HG03460 (cell line): ENCODE data around the gene LRP2.
A peak's percentile ranks its signal among the peaks of the same experiment; 100 is the strongest.

Source experiments
- ATAC-seq: cut with Tn5 transposase; IDR thresholded peaks from one replicate; pipeline ENCODE4 v1.9.1; 2021; ENCODE audit not compliant: unreplicated experiment

The LRP2 gene

GRCh38 chr2:169131587-169132512 lies 230.5 kb downstream of the LRP2 start:
- ATAC-seq: no peak

- ATAC-seq: no peak
Observed at GRCh38 chr2:169129703-169130243, 232.6 kb downstream of the LRP2 start.

- ATAC-seq: no peak
Observed at GRCh38 chr2:169119851-169120250, 242.5 kb downstream of the LRP2 start.

GRCh38 chr2:169119123-169119760 lies 243.1 kb downstream of the LRP2 start:
- no peak for ATAC-seq

GRCh38 chr2:169118060-169118459 lies 244.3 kb downstream of the LRP2 start:
- ATAC-seq: no peak

GRCh38 chr2:169116993-169117392 lies 245.3 kb downstream of the LRP2 start:
- no peak for ATAC-seq

GRCh38 chr2:169116327-169116726 lies 246.0 kb downstream of the LRP2 start:
- ATAC-seq: no peak

GRCh38 chr2:169114056-169114455 lies 248.3 kb downstream of the LRP2 start:
- no peak for ATAC-seq

- ATAC-seq: no peak
Observed at GRCh38 chr2:169112841-169113240, 249.5 kb downstream of the LRP2 start.

GRCh38 chr2:169110916-169111315 lies 251.4 kb downstream of the LRP2 start:
- no peak for ATAC-seq

- no peak for ATAC-seq
Observed at GRCh38 chr2:169110419-169110818, 251.9 kb downstream of the LRP2 start.

- no peak for ATAC-seq
Observed at GRCh38 chr2:169109502-169110409, 252.6 kb downstream of the LRP2 start.

- ATAC-seq: no peak
Observed at GRCh38 chr2:169108099-169108884, 254.0 kb downstream of the LRP2 start.

- ATAC-seq: peak; percentile 89
Observed at GRCh38 chr2:169107645-169108044, 254.7 kb downstream of the LRP2 start.

GRCh38 chr2:169106563-169107545 lies 255.5 kb downstream of the LRP2 start:
- no peak for ATAC-seq

- ATAC-seq: no peak
Observed at GRCh38 chr2:169106134-169106533, 256.2 kb downstream of the LRP2 start.

GRCh38 chr2:169105476-169105875 lies 256.9 kb downstream of the LRP2 start:
- no peak for ATAC-seq

GRCh38 chr2:169104848-169105247 lies 257.5 kb downstream of the LRP2 start:
- no peak for ATAC-seq

- ATAC-seq: no peak
Observed at GRCh38 chr2:169095621-169096105, 266.7 kb downstream of the LRP2 start.
